H9 (cell line): ENCODE data around the gene RCOR3. TPM values are rescaled to one million over a fixed set of nuclear protein-coding genes. Genes with fewer than 3 reads are reported as not detected.

Source experiments
- DNase-seq: peaks from one replicate; pipeline ENCODE4 v3.0.0-alpha.2; 2017
- H2AFZ ChIP-seq: one replicate; pipeline ENCODE4 v1.6.1; 2013; ENCODE audit warnings: mild to moderate bottlenecking, low read length, control low read depth, moderate library complexity
- H2AK5ac ChIP-seq: 2 replicates; pipeline ENCODE4 v1.6.1; 2013; ENCODE audit warnings: low read length, control low read depth, mixed read lengths; ENCODE audit not compliant: insufficient read length
- H2BK120ac ChIP-seq: one replicate; pipeline ENCODE4 v1.6.1; 2013; ENCODE audit warnings: low read depth, mild to moderate bottlenecking, low read length, control low read depth, inconsistent platforms; ENCODE audit not compliant: poor library complexity, severe bottlenecking
- H2BK12ac ChIP-seq: 2 replicates; pipeline ENCODE4 v1.6.1; 2013; ENCODE audit warnings: low read length, control low read depth, mixed read lengths, low read depth; ENCODE audit not compliant: insufficient read length
- H2BK15ac ChIP-seq: 2 replicates; pipeline ENCODE4 v1.6.1; 2013; ENCODE audit warnings: low read depth, low read length, control low read depth
- H2BK20ac ChIP-seq: one replicate; pipeline ENCODE4 v1.6.1; 2013; ENCODE audit warnings: low read depth, mild to moderate bottlenecking, low read length, control low read depth, inconsistent platforms; ENCODE audit not compliant: poor library complexity, severe bottlenecking
- H2BK5ac ChIP-seq: 2 replicates; pipeline ENCODE4 v1.6.1; 2013; ENCODE audit warnings: low read length, control low read depth, mixed read lengths; ENCODE audit not compliant: insufficient read length
- H3K14ac ChIP-seq: 2 replicates; pipeline ENCODE4 v1.6.1; 2013; ENCODE audit warnings: low read length, control low read depth; ENCODE audit not compliant: insufficient read depth
- H3K18ac ChIP-seq: 2 replicates; pipeline ENCODE4 v1.6.1; 2013; ENCODE audit warnings: low read depth, mild to moderate bottlenecking, mixed read lengths, low read length, control low read depth; ENCODE audit not compliant: insufficient read length
- H3K23ac ChIP-seq: 2 replicates; pipeline ENCODE4 v1.6.1; 2013; ENCODE audit warnings: low read length, control low read depth, mixed read lengths, low read depth; ENCODE audit not compliant: insufficient read length
- H3K23me2 ChIP-seq: 2 replicates; pipeline ENCODE4 v1.6.1; 2013; ENCODE audit warnings: low read depth, mild to moderate bottlenecking, mixed read lengths, low read length, control low read depth; ENCODE audit not compliant: insufficient read length, poor library complexity, severe bottlenecking
- H3K27ac ChIP-seq: 2 replicates; pipeline ENCODE4 v1.5.1; 2013; ENCODE audit warnings: low read length, control low read depth, mixed read lengths, low read depth; ENCODE audit not compliant: insufficient read length
- H3K27me3 ChIP-seq: 2 replicates; pipeline ENCODE4 v1.6.1; 2013; ENCODE audit warnings: low read length, control low read depth, inconsistent platforms; ENCODE audit not compliant: insufficient read depth
- H3K4ac ChIP-seq: 2 replicates; pipeline ENCODE4 v1.6.1; 2013; ENCODE audit warnings: low read depth, mild to moderate bottlenecking, control low read depth, inconsistent platforms, low read length, moderate library complexity
- H3K4me1 ChIP-seq: 2 replicates; pipeline ENCODE4 v1.6.1; 2013; ENCODE audit warnings: low read length, control low read depth, inconsistent platforms; ENCODE audit not compliant: insufficient read depth
- H3K4me2 ChIP-seq: 2 replicates; pipeline ENCODE4 v1.6.1; 2013; ENCODE audit warnings: low read length, control low read depth, mixed read lengths; ENCODE audit not compliant: insufficient read length, insufficient read depth
- H3K56ac ChIP-seq: 2 replicates; pipeline ENCODE4 v1.6.1; 2013; ENCODE audit warnings: low read depth, mild to moderate bottlenecking, mixed read lengths, low read length, control low read depth; ENCODE audit not compliant: insufficient read length
- H3K79me1 ChIP-seq: 2 replicates; pipeline ENCODE4 v1.6.1; 2013; ENCODE audit warnings: low read depth, mild to moderate bottlenecking, moderate library complexity, low read length, control low read depth, inconsistent platforms; ENCODE audit not compliant: insufficient read depth, poor library complexity, severe bottlenecking
- H3K79me2 ChIP-seq: 2 replicates; pipeline ENCODE4 v1.6.1; 2013; ENCODE audit warnings: low read length, control low read depth, inconsistent platforms; ENCODE audit not compliant: insufficient read depth
- H3K9ac ChIP-seq: 2 replicates; pipeline ENCODE4 v1.6.1; 2013; ENCODE audit warnings: low read length, control low read depth, mixed read lengths; ENCODE audit not compliant: insufficient read length; ENCODE audit errors: extremely low read depth
- H3K9me3 ChIP-seq: one replicate; pipeline ENCODE4 v1.6.1; 2013; ENCODE audit warnings: low read depth, low read length, inconsistent platforms; ENCODE audit not compliant: control insufficient read depth
- H3T11ph ChIP-seq: one replicate; pipeline ENCODE4 v1.6.1; 2013; ENCODE audit warnings: mild to moderate bottlenecking, low read length, control low read depth, inconsistent platforms
- H4K20me1 ChIP-seq: one replicate; pipeline ENCODE4 v1.6.1; 2013; ENCODE audit not compliant: control insufficient read depth, insufficient read length, insufficient read depth
- H4K5ac ChIP-seq: 2 replicates; pipeline ENCODE4 v1.6.1; 2013; ENCODE audit warnings: low read depth, mild to moderate bottlenecking, mixed read lengths, low read length, control low read depth; ENCODE audit not compliant: insufficient read length
- H4K8ac ChIP-seq: replicated peaks from 2 replicates; pipeline ENCODE4 v1.6.1; 2013; ENCODE audit warnings: low read length, control low read depth, mixed read lengths, low read depth; ENCODE audit not compliant: insufficient read length
- H4K91ac ChIP-seq: 2 replicates; pipeline ENCODE4 v1.6.1; 2013; ENCODE audit warnings: low read depth, mild to moderate bottlenecking, moderate library complexity, mixed read lengths, low read length, control low read depth; ENCODE audit not compliant: insufficient read length
- H3K27ac Mint-ChIP-seq, 3 experiments: 2 replicates in 2 of 3; 3 replicates in 1 of 3; pipeline ENCODE4 v1.8.0; 2020 to 2021; ENCODE audit warnings: mixed read lengths in 3 of 3, mild to moderate bottlenecking in 1 of 3, moderate library complexity in 1 of 3
- H3K27me3 Mint-ChIP-seq: 2 replicates; pipeline ENCODE4 v1.8.0; 2021; ENCODE audit warnings: low read depth, mild to moderate bottlenecking, moderate library complexity, mixed read lengths
- H3K36me3 Mint-ChIP-seq, 3 experiments: 2 replicates in 2 of 3; 3 replicates in 1 of 3; pipeline ENCODE4 v1.8.0; 2020 to 2021; ENCODE audit warnings: low read depth in 3 of 3, mixed read lengths in 3 of 3; ENCODE audit not compliant: insufficient read depth in 1 of 3
- H3K4me1 Mint-ChIP-seq, 2 experiments: 2 replicates each; pipeline ENCODE4 v1.8.0; 2020; ENCODE audit warnings: mixed read lengths in 2 of 2
- H3K4me3 Mint-ChIP-seq, 2 experiments: 2 replicates in 1 of 2; 3 replicates in 1 of 2; pipeline ENCODE4 v1.8.0; 2020 to 2021; ENCODE audit warnings: mild to moderate bottlenecking in 2 of 2, mixed read lengths in 2 of 2, moderate library complexity in 1 of 2
- H3K9me3 Mint-ChIP-seq, 2 experiments: 2 replicates in 1 of 2; 3 replicates in 1 of 2; pipeline ENCODE4 v1.8.0; 2020; ENCODE audit warnings: mild to moderate bottlenecking in 2 of 2, mixed read lengths in 2 of 2, moderate library complexity in 1 of 2
- WGBS: extraction: QIAGEN DNeasy Blood & Tissue Kit; methylation state at CpG from one replicate; pipeline ENCODE4 v1.1.7; 2013; ENCODE audit warnings: missing lambda C conversion rate, low lambda C conversion rate, mixed read lengths; ENCODE audit not compliant: insufficient read length; ENCODE audit errors: extremely low coverage; 5-methylcytosine and 5-hydroxymethylcytosine counted together
- total RNA-seq: library from RNA; stranded (reverse); gene quantifications from 2 replicates; pipeline ENCODE4 v1.2.1, GENCODE V29; 2021
- TF ChIP-seq, protein P1 (sequence below): fragments of 200-600 bp; sonication (generic); conservative IDR thresholded peaks from 3 replicates; pipeline ENCODE4 v1.8.0; 2021; ENCODE audit warnings: antibody characterized with exemption, mild to moderate bottlenecking

RCOR3 gene
- total RNA-seq, 1 experiment from 2014 or later, result 37.2 TPM

DNA sequence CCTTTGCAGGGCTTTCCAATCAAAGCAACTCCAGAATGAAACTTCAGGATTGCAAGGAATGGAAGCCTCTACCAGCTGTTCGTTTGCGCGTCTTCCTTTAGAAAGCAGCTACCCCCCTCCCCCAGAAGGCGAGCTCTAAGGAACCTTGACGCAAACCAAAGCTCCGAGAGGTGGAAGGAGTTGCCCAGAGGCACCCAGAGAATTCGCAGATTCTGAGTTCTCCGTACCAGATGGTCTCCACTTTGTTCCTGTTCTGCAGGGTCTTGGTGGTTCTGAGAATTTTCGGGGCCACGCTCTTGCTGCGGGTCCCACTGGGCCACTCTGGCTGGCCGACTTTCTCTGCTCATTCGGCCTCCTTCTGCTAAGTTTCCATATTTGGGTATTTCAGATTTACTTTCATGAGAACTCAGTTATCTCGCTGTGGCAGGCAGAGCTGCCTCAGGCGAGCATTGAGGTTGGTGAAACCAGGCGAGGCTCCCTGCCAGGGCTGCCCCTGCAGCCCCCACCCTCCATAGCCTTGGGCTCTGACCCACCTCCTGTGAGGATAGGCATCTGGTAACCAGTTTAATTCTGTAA lies 68.3 kb downstream of the RCOR3 start:
- H2BK120ac ChIP-seq, result no peak overlapping the region
- H3K9ac ChIP-seq, result no peak overlapping the region
- no peak overlapping the region for H3T11ph ChIP-seq
- H2BK20ac ChIP-seq, result no peak overlapping the region
- no peak overlapping the region for H3K18ac ChIP-seq
- no peaks in the 10 kb centered on the region for H4K20me1 ChIP-seq
- H3K9me3 ChIP-seq, result no peaks in the 10 kb centered on the region
- Mint-ChIP-seq H3K4me1 (peaks cover 53 to 56% of the 10 kb centered on the region in 2 experiments), H3K27me3 (peaks cover 22% of the 10 kb centered on the region), H3K36me3 (peaks cover 0 to 14% (median 0%) of the 10 kb centered on the region in 3 experiments; a peak in 5 of 7 replicates), H3K9me3 (no peaks in the 10 kb centered on the region), H3K4me3 (peak overlapping the region; percentile 86 to 90), H3K27ac (0 out of 7 replicates have a peak overlapping the region, but pooled peaks of 1 of the 3 experiments have one; percentile 16)
- no peak overlapping the region for H3K27ac ChIP-seq
- TF ChIP-seq, protein P1, sequence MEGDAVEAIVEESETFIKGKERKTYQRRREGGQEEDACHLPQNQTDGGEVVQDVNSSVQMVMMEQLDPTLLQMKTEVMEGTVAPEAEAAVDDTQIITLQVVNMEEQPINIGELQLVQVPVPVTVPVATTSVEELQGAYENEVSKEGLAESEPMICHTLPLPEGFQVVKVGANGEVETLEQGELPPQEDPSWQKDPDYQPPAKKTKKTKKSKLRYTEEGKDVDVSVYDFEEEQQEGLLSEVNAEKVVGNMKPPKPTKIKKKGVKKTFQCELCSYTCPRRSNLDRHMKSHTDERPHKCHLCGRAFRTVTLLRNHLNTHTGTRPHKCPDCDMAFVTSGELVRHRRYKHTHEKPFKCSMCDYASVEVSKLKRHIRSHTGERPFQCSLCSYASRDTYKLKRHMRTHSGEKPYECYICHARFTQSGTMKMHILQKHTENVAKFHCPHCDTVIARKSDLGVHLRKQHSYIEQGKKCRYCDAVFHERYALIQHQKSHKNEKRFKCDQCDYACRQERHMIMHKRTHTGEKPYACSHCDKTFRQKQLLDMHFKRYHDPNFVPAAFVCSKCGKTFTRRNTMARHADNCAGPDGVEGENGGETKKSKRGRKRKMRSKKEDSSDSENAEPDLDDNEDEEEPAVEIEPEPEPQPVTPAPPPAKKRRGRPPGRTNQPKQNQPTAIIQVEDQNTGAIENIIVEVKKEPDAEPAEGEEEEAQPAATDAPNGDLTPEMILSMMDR, result no peak
- no peak overlapping the region for H4K8ac ChIP-seq
- no peak overlapping the region for H2BK15ac ChIP-seq
- DNase-seq, result peak; percentile 52
- no peak overlapping the region for H2BK5ac ChIP-seq
- no peak overlapping the region for H2AFZ ChIP-seq
- H3K4me2 ChIP-seq, result peak overlapping the region; percentile 27
- no peak overlapping the region for H4K91ac ChIP-seq
- H3K56ac ChIP-seq, result no peak overlapping the region
- peaks cover 11% of the 10 kb centered on the region; the same call in 1 of the 2 replicates for H3K4me1 ChIP-seq
- no peak overlapping the region for H4K5ac ChIP-seq
- no peaks in the 10 kb centered on the region for H3K79me1 ChIP-seq
- no CpG with 5 or more reads among the region's 16 CpGs for WGBS
- peaks cover 14% of the 10 kb centered on the region for H3K23me2 ChIP-seq
- no peak overlapping the region for H3K23ac ChIP-seq
- H3K4ac ChIP-seq, result no peak overlapping the region
- H3K27me3 ChIP-seq, result no peaks in the 10 kb centered on the region
- H3K79me2 ChIP-seq, result peaks cover 3% of the 10 kb centered on the region; the same call in 1 of the 2 replicates
- peak overlapping the region; percentile 86; the same call in 1 of the 2 replicates for H3K14ac ChIP-seq
- H2AK5ac ChIP-seq, result no peak overlapping the region
- H2BK12ac ChIP-seq, result no peak overlapping the region
